Measurements from ENCODE around the gene KIRREL3. TPM values are rescaled to one million over a fixed set of nuclear protein-coding genes. Genes with fewer than 3 reads are reported as not detected.

KIRREL3 gene
- total RNA-seq, 3 donors from 2014 or later: not detected

GRCh38 chr11:126871792-126872191 is 128.8 kb downstream of the KIRREL3 start:
- ATAC-seq (no peak), DNase-seq (no peak)
- H3K4me1 Mint-ChIP-seq (ENCODE audit: low read depth): no peaks in the 10 kb centered on the region
- H3K9me3 Mint-ChIP-seq: no peaks in the 10 kb centered on the region
- H3K4me3 Mint-ChIP-seq: no peak overlapping the region
- H3K36me3 Mint-ChIP-seq (ENCODE audit: insufficient read depth): no peaks in the 10 kb centered on the region
- peaks cover under 1% of the 10 kb centered on the region for H3K27me3 Mint-ChIP-seq (ENCODE audit: low read depth)

GRCh38 chr11:126870021-126870420 is 130.5 kb downstream of the KIRREL3 start:
- DNase-seq (no peak), ATAC-seq (no peak)
- Mint-ChIP-seq H3K9me3 (no peaks in the 10 kb centered on the region), H3K27me3 (ENCODE audit: low read depth) (no peaks in the 10 kb centered on the region), H3K36me3 (ENCODE audit: insufficient read depth) (no peaks in the 10 kb centered on the region), H3K4me1 (ENCODE audit: low read depth) (no peaks in the 10 kb centered on the region), H3K4me3 (no peak overlapping the region)

GRCh38 chr11:126868741-126869140 is 131.8 kb downstream of the KIRREL3 start:
- Mint-ChIP-seq H3K9me3 (no peaks in the 10 kb centered on the region), H3K4me1 (ENCODE audit: low read depth) (no peaks in the 10 kb centered on the region), H3K4me3 (no peak overlapping the region), H3K36me3 (ENCODE audit: insufficient read depth) (no peaks in the 10 kb centered on the region), H3K27me3 (ENCODE audit: low read depth) (no peaks in the 10 kb centered on the region)
- ATAC-seq: no peak
- DNase-seq: no peak

GRCh38 chr11:126864934-126865333 is 135.6 kb downstream of the KIRREL3 start:
- H3K27me3 Mint-ChIP-seq (ENCODE audit: low read depth): peaks cover 3% of the 10 kb centered on the region
- no peak for DNase-seq
- no peaks in the 10 kb centered on the region for H3K4me1 Mint-ChIP-seq (ENCODE audit: low read depth)
- no peaks in the 10 kb centered on the region for H3K9me3 Mint-ChIP-seq
- no peak overlapping the region for H3K4me3 Mint-ChIP-seq
- no peak for ATAC-seq
- H3K36me3 Mint-ChIP-seq (ENCODE audit: insufficient read depth): no peaks in the 10 kb centered on the region

GRCh38 chr11:126863294-126863997 is 137.1 kb downstream of the KIRREL3 start:
- DNase-seq (no peak), ATAC-seq (no peak)
- Mint-ChIP-seq H3K9me3 (no peaks in the 10 kb centered on the region), H3K27me3 (ENCODE audit: low read depth) (peaks cover 3% of the 10 kb centered on the region), H3K4me1 (ENCODE audit: low read depth) (no peaks in the 10 kb centered on the region), H3K36me3 (ENCODE audit: insufficient read depth) (no peaks in the 10 kb centered on the region), H3K4me3 (no peak overlapping the region)

GRCh38 chr11:126862664-126863243 is 137.8 kb downstream of the KIRREL3 start:
- H3K9me3 Mint-ChIP-seq: no peaks in the 10 kb centered on the region
- H3K27me3 Mint-ChIP-seq (ENCODE audit: low read depth): peaks cover 3% of the 10 kb centered on the region
- no peak overlapping the region for H3K4me3 Mint-ChIP-seq
- DNase-seq: no peak
- H3K4me1 Mint-ChIP-seq (ENCODE audit: low read depth): no peaks in the 10 kb centered on the region
- no peak for ATAC-seq
- H3K36me3 Mint-ChIP-seq (ENCODE audit: insufficient read depth): no peaks in the 10 kb centered on the region

GRCh38 chr11:126861796-126862459 is 138.6 kb downstream of the KIRREL3 start:
- no peak for ATAC-seq
- Mint-ChIP-seq H3K36me3 (ENCODE audit: insufficient read depth) (no peaks in the 10 kb centered on the region), H3K9me3 (no peaks in the 10 kb centered on the region), H3K27me3 (ENCODE audit: low read depth) (peaks cover 3% of the 10 kb centered on the region), H3K4me3 (no peak overlapping the region), H3K4me1 (ENCODE audit: low read depth) (no peaks in the 10 kb centered on the region)
- no peak for DNase-seq

GRCh38 chr11:126857860-126858808 is 142.4 kb downstream of the KIRREL3 start:
- H3K27me3 Mint-ChIP-seq (ENCODE audit: low read depth): peaks cover 3% of the 10 kb centered on the region
- H3K9me3 Mint-ChIP-seq: no peaks in the 10 kb centered on the region
- H3K36me3 Mint-ChIP-seq (ENCODE audit: insufficient read depth): no peaks in the 10 kb centered on the region
- no peak overlapping the region for H3K4me3 Mint-ChIP-seq
- no peaks in the 10 kb centered on the region for H3K4me1 Mint-ChIP-seq (ENCODE audit: low read depth)
- DNase-seq (no peak), ATAC-seq (no peak)

GRCh38 chr11:126855536-126855935 is 145.0 kb downstream of the KIRREL3 start:
- Mint-ChIP-seq H3K9me3 (no peaks in the 10 kb centered on the region), H3K4me1 (ENCODE audit: low read depth) (no peaks in the 10 kb centered on the region), H3K36me3 (ENCODE audit: insufficient read depth) (no peaks in the 10 kb centered on the region), H3K4me3 (no peak overlapping the region), H3K27me3 (ENCODE audit: low read depth) (peaks cover 3% of the 10 kb centered on the region)
- no peak for DNase-seq
- no peak for ATAC-seq

- Mint-ChIP-seq H3K9me3 (no peaks in the 10 kb centered on the region), H3K4me3 (no peak overlapping the region), H3K4me1 (ENCODE audit: low read depth) (no peaks in the 10 kb centered on the region), H3K36me3 (ENCODE audit: insufficient read depth) (no peaks in the 10 kb centered on the region), H3K27me3 (ENCODE audit: low read depth) (no peaks in the 10 kb centered on the region)
- DNase-seq (no peak), ATAC-seq (no peak)
Observed at GRCh38 chr11:126853732-126854131, 146.8 kb downstream of the KIRREL3 start.

GRCh38 chr11:126844789-126845188 is 155.8 kb downstream of the KIRREL3 start:
- Mint-ChIP-seq H3K36me3 (ENCODE audit: insufficient read depth) (no peaks in the 10 kb centered on the region), H3K27me3 (ENCODE audit: low read depth) (peaks cover 6% of the 10 kb centered on the region), H3K4me1 (ENCODE audit: low read depth) (no peaks in the 10 kb centered on the region), H3K9me3 (no peaks in the 10 kb centered on the region), H3K4me3 (no peak overlapping the region)
- no peak for ATAC-seq
- DNase-seq: no peak

- H3K27me3 Mint-ChIP-seq (ENCODE audit: low read depth): peaks cover 6% of the 10 kb centered on the region
- DNase-seq: no peak
Observed at GRCh38 chr11:126843096-126843495, 157.5 kb downstream of the KIRREL3 start.

GRCh38 chr11:126841999-126842398 is 158.6 kb downstream of the KIRREL3 start:
- peaks cover 6% of the 10 kb centered on the region for H3K27me3 Mint-ChIP-seq (ENCODE audit: low read depth)
- DNase-seq (no peak), ATAC-seq (no peak)
- H3K9me3 Mint-ChIP-seq: no peaks in the 10 kb centered on the region
- H3K4me3 Mint-ChIP-seq: no peak overlapping the region
- H3K4me1 Mint-ChIP-seq (ENCODE audit: low read depth): no peaks in the 10 kb centered on the region
- H3K36me3 Mint-ChIP-seq (ENCODE audit: insufficient read depth): no peaks in the 10 kb centered on the region

More at GRCh38 chr11:126843096-126843495, 157.5 kb downstream of the KIRREL3 start:
- Mint-ChIP-seq H3K9me3 (no peaks in the 10 kb centered on the region), H3K36me3 (ENCODE audit: insufficient read depth) (no peaks in the 10 kb centered on the region), H3K4me3 (no peak overlapping the region), H3K4me1 (ENCODE audit: low read depth) (no peaks in the 10 kb centered on the region)
- ATAC-seq: no peak

GRCh38 chr11:126840975-126841374 is 159.6 kb downstream of the KIRREL3 start:
- Mint-ChIP-seq H3K4me1 (ENCODE audit: low read depth) (no peaks in the 10 kb centered on the region), H3K4me3 (no peak overlapping the region), H3K27me3 (ENCODE audit: low read depth) (peaks cover 6% of the 10 kb centered on the region), H3K36me3 (ENCODE audit: insufficient read depth) (no peaks in the 10 kb centered on the region), H3K9me3 (no peaks in the 10 kb centered on the region)
- DNase-seq (no peak), ATAC-seq (no peak)

All from activated T-cell treated with anti-CD3 and anti-CD28 coated beads, Interleukin-2, amount 50 U/mL, for 4 hours (primary cell).